NCI-H1048 (cell line): ENCODE measurements around the gene ODF2L.
"Not testable (repeated sequence)": the region's sequence is repeated elsewhere in the genome, so short reads cannot be mapped to it uniquely, and the experiment has no call there.

ENCODE experiments used
- DNase-seq: peaks from one replicate; lab custom pipeline; 2025; lab: John Stamatoyannopoulos, UW

Gene ODF2L

DNA sequence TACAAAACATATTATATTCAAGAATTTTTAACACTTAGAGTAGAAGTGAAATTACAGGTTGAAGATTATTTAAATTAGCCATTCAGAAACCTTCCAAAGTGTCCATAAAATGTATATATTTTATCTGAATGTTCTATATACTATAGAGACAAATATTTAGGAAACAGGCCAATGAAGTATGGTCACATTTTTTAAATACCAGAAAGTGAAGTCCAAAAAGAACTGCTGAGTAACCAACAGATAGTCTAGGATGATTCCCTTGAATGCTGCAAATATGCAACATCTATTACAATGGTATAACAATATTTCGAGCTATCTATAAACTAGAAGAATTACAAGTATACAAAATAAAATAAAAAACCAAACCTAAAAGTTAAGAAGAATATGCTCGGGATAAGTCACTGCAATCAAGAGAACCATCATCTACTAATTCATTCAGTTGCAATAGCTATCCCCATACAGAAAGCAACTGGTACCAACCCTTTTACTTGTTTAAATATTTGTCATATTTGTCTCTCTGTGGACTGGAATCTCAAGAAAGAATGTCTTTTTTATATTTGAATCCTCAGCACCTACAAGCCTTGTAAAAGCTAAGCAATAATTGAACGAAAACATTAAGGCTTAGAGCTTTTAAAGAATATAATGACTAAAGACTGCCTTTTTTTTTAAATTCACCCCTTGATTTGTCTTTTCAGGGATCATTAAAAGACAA, 8.1 kb downstream of the ODF2L start:
- DNase-seq: no peak

DNA sequence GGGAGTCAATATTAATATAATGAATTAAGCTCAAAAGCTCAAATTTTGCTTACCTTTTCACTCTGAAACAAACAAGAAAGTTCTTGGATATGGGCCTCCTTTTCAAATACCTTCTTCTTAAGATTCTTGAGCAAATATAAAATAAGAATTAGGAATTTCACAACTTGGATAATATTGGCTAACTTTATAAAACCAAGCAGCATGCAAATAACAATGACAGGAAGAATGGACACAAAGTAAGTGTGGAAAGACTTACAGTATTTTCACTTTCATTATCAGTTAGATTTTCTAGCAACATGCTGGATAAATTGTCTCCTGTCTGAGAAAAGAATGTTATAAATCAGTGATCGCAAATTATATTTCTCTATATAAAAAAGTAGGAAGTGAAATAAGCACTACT, 13.2 kb downstream of the ODF2L start:
- no peak for DNase-seq

DNA sequence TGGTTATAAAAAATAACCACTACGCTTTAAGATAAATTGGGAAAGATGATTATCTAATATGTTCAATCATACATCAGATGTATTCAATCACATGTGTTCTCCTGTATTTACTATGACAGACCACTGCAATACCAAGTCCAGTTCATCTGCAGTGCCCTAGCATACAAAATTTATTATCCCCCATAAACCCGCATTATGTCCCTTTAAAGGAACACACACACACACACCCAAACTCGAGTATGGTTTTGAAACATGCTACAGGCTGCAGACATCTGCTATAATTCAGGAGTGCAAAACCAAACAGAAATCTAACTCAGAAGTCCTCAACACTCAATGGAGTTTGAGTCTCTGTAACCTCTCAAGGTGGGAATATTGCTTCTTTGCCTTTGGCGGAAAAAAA, 14.9 kb downstream of the ODF2L start:
- DNase-seq: no peak

DNA sequence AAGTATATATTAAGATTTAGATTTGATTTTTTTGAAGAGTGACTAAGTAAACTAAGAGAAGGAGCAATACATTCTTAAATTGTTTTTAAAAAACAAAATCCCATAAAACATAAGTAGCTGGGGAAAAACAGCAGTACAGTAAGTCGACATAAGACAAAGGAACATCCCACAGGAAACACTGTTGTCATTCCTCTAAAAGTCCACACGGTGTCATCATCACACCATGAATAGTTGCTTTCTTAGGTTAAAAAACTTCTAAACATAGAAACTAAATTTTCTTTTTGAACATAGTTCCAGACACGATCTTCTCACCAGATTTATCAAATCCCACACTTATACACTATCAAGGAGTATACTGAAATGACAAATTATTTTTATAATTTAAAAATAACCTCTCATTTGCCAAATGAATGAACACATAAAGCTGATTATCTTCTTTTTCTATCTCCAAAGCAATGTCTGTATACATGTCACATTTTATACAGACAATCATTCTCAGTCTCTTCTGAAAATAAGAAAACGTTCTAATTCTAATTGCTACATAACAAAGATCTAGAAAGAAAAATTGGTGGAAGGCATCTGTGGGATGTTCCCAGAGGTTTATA, 15.8 kb downstream of the ODF2L start:
- peak; percentile 4 for DNase-seq

DNA sequence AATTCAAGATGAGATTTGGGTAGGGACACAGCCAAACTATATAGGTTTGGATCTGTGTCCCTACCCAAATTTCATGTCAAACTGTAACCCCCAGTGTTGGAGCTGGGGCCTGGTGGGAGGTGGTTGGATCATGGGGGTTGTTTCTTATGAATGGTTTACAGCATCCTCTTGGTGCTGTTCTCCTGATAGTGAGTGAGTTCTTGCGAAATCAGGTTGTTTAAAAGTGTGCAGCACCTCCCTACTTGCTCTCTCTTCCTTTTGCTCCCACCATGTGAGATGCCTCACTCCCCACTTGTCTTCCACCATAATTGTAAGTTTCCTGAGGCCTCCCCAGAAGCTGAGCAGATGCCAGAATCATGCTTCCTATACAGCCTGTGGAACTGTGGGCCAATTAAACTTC, 17.3 kb downstream of the ODF2L start:
- DNase-seq: no peak

DNA sequence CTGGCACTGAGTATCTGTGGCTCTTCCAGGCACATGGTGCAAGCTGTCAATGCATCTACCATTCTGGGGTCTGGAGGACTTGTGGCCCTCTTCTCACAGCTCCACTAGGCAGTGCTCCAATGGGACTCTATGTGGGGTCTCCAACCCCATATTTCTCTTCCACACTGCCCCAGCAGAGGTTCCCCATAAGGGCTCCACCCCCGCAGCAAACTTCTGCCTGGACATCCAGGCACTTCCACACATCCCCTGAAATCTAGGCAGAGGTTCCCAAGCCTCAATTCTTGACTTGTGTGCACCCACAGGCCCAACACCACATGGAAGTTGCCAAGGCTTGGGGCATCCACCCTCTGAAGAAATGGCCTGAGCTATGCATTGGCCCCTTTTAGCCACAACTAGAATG, 18.8 kb downstream of the ODF2L start:
- no peak for DNase-seq

DNA sequence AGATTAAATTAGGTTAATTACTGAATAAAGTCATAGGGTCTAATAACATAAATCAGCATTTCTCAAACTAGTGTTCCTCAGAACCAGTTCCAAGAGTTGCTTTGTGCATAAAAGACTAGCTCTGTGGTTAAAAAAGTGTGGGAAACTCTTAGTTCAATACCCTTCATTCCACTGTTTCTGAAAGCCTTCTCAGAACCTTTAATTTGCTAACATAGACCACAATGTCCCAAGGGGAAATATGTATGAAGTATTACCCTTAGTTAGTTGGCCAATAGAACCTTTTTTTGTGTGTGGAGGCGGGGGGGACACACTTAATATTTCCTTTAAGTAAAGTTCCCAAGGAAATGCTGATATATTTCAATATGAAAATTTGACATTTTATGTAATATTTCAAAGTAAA, 20.4 kb downstream of the ODF2L start:
- no peak for DNase-seq

DNA sequence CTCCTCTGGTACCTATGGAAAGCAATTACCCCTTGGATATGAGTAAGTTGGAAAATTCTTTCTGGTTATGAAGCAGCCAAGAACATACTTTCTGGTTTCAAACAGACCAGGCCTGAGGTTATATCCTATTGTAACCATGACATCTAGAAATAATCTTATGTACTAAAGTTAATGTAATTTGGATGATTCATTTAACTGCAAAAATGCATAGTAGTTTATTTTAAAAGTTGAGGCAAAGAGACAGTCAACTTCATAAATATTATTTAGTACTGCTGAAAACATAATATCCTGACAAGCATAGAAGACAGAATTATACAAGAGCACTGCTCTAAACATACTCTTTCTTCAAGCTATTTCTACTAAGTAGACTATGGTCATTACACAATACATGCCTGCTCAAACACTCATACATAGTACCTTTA, 25.5 kb downstream of the ODF2L start:
- DNase-seq: no peak

DNA sequence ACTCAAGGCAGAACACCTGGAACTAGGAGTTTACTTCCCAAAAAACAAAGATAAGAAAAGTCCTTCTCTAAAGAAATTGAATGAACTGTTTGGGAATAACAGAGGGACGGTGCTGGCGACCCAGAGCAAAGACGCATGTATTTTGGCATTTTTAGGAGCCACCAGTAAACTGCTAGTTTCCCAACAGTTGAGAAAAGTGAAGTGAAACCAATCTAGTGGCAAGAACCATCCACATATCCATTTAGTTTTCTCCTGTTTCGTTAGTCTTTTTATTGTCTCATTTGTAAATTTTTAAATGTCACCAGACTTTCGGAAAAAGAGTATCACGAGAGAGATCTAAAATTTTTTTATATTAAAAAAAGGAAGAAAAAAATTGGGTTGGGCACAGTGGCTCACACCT, 30.2 kb downstream of the ODF2L start:
- DNase-seq: no peak

DNA sequence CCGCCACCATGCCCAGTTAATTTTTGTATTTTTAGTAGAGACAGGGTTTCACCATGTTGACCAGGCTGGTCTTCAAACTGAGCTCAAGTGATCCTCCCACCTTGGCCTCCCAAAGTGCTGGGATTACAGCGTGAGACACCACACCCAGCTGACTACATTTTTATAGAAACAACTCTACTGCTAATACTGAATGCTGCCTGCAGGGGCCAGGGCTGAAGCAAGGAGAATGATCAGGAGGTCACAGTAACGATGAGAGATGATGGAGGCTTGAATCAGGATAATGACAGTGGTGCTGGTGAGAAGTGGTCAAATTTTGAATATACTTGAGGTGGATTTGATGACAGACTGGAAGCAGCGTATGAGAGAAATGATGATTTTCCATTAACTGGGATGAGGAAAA, 33.3 kb downstream of the ODF2L start:
- DNase-seq: no peak

DNA sequence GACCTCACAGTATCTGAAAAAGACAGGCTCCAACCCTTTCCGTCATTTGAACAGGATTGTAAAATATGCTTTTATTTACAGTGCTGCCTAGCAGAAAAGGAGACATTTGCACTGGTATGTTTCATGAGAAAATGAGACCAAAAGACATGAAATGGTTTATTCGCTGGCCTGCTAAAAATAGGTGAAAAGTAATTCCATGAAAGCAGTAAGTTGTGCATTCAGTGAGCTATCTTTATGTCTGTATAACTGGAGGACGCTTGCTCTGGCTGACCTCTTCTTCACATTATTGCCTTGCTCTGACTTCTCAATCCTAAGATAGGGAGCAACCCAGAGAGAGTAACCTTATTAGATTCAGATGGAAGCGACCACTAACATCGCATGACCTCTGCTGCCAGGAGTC, 38.3 kb downstream of the ODF2L start:
- no peak for DNase-seq

DNA sequence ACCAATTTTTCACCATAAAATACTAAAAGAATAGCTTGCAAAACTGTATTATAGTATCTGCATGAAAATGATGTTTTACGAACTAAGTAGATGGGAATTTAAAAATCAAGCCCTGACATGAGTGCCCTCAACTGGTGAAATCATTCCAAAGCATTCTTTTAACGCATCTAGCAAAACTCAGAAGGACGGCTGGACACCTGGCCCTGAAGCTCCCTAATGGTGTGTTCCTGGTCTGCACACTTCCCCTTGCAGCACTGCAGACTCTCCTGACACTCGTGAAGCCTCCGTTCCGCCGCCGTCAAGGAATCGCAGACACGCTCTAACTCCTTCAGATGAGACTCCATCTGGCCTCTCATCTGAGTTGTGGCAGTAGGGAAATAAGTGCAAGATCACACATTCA, 39.9 kb downstream of the ODF2L start:
- DNase-seq: no peak

DNA sequence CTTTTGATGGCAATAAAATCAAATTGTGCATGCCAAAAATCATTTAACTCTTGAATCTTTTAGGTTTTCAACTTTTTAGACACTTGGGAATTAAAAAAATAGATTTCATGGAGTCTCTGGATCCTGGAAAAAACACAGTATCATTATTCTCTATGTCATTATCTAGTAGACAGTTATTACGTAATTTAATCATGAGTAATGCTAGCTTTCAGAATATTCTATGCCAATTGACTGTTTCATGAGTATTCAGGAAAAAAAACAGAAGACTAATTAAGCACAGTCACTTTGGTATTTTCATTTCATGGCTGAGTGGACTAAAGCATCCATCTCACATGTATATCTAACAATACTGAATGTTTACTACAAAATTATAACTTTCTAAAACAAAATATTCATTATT, 44.0 kb downstream of the ODF2L start:
- DNase-seq: no peak

DNA sequence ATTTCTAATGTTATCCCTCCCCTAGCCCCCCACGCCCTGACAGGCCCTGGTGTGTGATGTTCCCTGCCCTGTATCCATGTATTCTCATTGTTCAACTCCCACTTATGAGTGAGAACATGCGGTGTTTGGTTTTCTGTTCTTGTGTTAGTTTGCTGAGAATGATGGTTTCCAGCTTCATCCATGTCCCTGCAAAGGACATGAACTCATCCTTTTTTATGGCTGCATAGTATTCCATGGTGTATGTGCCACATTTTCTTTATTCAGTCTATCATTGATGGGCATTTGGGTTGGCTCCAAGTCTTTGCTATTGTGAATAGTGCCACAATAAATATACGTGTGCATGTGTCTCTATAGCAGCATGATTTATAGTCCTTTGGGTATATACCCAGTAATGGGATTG, 45.9 kb downstream of the ODF2L start:
- not testable (repeated sequence) for DNase-seq

DNA sequence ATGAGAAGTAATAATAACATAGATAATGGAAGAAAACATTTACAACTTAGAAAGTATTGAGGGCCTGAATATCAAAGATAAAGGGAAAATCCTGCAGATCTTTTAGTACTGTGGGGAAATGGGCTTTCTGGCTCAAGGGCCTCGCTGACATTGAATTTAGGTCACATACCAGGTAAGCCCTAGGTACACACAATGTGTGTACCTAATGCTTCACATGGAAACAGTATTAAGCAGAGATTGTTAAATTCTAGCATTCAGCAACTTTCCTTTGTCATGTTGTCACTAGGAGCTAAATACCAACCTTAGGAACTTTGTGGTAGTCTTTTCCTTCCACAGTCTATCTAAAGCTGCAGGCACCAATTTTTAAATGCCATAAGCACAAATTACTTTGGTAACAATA, 49.7 kb downstream of the ODF2L start:
- DNase-seq: no peak

DNA sequence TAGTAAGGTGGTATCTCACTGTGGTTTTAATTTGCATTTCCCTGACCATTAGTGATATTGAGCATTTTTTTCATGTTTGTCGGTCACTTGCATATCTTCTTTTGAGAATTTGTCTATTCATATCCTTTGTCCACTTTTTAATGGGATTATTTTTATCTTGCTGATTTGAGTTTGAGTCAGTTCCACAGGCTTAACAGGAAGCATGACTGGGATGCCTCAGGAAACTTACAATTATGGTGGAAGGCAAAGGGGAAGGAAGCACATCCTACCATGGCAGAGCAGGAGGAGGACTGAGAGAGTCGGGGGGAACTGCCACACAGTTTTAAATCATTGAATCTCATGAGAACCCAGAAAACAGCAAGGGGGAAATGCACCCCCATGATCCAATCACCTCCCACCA, 51.1 kb downstream of the ODF2L start:
- no peak for DNase-seq

DNA sequence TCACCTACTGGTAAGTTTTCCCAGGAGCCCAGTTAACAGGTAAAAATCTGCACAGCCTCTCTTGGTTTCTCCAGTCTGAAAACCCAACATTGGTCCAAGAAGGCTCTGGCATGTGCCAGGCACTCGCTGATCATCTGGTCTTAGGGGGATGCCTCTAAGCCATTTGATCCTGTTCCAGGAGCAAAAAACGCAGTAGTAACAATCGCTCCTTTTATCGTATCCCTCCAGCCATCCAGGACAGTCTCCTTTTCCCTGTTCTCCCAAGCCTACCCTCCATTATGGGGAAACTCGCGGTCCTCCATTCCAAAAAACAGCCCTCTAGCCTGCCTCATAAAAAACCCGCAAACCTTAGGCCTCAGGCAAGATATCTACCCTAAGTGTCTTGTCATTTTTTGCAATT, 56.2 kb downstream of the ODF2L start:
- no peak for DNase-seq

DNA sequence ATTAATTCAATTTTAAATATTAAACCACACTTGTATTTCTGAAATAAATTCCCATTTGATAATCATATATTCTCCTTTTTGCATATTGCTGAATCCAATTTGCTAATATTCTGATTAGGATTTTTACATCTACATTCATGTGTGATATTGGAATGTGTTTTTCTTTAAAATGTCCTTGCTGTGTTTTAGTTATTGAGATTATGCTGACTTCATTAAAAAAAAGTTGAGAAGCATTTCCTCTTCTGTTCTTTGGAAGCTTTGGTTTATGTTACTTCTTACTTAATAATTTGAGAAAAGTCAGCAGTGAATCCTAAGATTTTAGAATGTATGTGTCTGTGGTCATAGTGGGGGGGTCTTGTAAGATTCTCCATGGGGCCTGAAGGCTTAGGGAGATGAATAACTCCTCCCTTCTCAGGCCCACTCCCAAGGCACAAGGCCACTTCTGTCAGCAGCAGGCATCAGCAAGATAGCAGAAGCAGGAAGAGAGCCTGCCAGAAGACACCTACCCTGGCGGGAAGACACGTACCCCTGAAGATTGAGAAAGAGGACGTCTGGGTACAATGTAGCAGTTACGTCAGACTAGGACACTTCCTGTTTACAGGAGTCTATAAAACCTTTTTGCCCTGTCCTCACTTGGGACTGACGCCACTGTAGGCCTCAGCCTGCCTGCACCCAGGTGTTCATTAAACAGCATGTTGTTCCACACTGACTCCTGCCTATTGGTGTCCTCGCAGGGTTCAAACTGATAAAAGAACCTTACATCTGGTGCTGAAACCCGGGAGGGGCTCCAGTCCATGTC, 56.9 kb downstream of the ODF2L start:
- no peak for DNase-seq

DNA sequence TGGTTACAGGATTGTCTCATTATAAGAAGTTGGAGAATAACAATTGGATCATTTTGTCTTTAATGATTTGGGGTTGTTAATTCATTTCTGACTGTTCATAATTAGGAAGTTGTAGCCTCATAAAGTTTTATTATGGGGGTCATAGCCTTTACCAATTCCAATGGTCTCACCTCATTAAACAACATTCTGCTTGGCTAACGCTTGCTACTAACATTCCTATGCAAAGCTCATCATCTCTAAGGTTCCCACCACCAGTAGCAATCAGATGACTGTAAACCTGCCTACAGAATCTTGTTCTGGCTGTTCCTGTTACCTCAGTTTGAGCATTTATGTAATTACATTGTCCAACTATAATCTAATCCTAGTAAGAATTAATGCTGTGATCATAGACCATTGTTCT, 60.2 kb downstream of the ODF2L start:
- DNase-seq: no peak

DNA sequence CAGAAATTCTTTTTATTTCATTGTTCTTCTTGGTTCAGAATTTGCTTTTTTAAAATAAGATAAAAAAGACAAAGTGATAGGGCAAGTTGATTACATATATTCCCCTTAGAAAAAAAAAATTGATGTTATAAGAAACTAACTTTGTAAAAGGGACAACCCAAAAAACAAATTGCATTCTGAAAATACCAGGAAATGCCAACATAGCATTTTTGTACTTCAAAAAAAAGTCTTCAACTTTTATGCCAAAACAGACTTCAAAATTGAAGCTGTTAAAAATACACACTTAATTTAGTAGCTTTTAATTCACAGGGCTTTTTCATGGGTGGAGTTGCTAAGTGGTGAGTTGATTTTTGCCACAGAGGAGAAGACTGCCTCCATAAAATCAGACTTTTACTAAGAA, 70.9 kb downstream of the ODF2L start:
- DNase-seq: no peak

DNA sequence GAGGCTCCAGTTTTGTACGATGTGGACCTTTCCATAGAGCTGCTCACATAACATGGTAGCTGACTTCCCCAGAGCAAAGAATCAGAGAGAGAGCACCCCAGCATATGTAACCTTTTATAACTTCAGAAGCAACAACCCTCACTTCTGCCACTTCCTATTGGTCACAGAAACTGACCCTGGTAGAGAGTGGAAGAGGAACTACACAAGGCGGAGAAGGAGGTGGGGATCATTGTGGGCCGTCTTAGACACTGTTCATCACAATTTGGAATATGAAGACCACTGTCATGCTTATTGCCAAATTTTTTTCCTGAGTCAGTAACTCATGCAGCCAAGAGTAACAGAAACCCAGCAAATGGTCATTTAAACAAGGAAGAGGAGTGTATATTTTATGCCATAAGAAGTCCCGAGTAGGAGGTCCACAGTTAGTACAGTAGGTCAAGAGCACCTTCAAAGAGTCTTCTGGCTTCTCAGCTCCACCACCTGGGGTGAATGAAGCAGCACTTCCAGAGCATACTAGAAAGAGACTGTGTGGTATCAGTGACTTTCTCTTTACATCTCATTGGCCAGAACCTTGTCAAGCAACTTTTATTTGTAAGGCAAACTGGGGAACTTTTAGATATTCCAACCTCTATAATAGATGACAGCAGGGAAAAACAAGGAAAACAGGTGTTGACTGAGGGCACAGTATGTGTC, 71.8 kb downstream of the ODF2L start:
- DNase-seq: no peak

DNA sequence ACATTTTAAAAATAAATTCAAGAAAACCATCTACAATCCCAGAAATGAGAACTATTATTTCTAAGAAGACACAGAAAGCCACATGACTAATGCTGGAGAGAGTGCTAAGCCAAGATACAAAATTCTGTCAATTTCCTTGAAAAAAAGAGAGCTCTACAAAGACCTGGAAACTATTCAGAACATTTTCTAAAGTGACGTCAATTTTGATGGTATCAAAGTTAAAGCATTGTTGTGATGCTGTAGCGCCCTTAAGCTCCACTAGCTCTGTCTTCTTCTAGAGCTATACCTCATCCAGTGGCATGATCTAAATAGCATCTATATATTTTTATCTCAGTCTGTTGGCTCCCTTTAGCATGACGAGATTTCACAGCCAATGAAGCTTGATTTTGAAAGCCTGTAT, 73.9 kb downstream of the ODF2L start:
- DNase-seq: no peak

DNA sequence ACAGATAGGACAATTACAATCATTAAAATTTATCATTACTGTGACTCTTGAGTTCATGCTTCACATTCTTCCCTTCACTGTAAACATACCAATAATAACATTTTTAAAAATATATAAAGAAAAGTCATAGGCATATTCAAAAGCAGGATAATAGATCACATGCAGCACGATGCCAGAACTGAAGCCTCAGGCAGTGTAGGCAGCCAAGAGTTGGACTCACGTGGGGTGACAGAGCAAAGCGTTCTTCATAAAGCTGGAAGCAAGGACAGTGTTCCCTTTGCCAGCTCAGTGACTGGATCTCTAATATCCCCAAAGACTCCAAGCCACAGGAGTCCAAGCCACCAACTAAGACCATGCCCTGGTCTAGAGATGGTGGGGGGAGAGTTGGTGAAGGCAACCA, 77.7 kb downstream of the ODF2L start:
- no peak for DNase-seq
